ENCODE data around the gene DEPDC4.

Gene DEPDC4

GRCh38 chr12:100214518-100214917, 52.4 kb downstream of the DEPDC4 start:
- DNase-seq (ENCODE audit: low read depth) = no peak

GRCh38 chr12:100213016-100213891, 53.6 kb downstream of the DEPDC4 start:
- DNase-seq (ENCODE audit: low read depth) = no peak

DNA sequence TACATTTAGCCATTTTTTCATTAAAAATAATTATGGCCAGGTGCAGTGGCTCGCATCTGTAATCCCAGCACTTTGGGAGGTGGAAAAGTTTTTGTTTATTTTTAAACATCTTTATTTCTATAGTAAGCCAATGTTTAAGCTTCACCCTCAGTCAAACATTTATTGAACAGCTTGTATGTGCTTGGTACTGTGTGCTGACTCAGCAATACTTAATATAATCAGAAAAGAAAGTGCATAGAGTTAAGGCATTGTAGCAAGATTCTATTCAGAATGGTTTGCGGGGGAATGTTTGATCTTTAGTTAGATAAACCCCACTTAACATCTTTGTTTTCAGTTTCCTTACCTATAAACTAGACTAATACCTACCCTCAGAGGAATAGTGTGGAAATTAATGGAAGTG, 55.2 kb downstream of the DEPDC4 start:
- DNase-seq (ENCODE audit: low read depth) = no peak

DNA sequence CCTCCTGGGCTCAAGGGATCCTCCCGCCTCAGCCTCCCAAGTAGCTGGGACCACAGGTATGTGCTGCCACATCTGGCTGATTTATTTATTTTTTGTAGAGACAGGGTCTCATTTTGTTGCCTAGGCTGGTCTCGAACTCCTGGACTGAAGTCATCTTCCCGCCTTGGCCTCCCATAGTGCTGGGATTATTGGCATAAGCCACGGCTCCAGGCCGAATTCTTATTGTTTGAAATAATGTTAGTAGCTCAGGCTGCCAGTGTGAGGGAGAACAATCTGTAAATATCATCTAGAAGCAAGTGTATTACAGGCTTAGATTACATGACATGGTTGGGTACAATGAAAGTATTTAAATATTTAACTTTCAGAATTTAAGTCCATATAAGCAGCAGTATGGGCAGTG, 58.0 kb downstream of the DEPDC4 start:
- no peak for DNase-seq (ENCODE audit: low read depth)

- DNase-seq (ENCODE audit: low read depth) = no peak
Measured at GRCh38 chr12:100207311-100207710, 59.6 kb downstream of the DEPDC4 start.

DNA sequence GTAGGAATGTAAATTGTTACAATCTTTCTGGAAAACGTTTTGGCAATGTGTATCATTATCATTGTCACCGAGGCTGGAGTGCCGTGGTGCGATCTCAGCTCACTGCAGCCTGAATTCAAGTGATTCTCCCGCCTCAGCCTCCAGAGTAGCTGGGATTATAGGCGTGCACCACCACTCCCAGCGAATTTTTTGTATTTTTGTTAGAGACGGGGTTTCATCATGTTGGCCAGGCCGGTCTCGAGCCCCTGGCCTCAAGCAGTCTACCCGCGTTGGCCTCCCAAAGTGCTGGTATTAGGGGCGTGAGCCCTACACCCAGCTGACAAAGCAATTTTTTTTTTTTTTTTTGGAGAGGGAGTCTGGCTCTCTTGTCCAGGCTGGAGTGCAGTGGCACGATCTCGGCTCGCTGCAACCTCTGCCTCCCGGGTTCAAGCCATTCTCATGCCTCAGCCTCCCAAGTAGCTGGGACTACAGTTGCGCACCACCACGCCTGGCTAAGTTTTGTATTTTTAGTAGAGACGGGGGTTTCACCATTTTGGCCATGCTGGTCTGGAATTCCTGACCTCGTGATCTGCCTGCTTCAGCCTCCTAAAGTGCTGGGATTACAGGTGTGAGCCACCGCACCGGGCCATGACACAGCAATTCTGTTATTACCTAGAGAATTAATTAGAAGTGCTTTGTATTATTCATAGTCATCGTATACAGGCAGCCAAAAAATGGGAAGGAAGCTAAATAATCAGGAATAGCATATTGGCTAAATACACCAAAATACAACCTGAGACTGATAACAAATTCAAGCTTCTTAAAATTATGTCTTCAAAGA, 65.1 kb downstream of the DEPDC4 start:
- no peak for DNase-seq (ENCODE audit: low read depth)

- DNase-seq (ENCODE audit: low read depth) = peak; percentile 98
Measured at GRCh38 chr12:100200463-100201181, 66.3 kb downstream of the DEPDC4 start, which contains the start of gene ACTR6. TSS of gene ACTR6 (plus strand) at chr12:100200815. CDS start at chr12:100200852, 37 bp downstream.

DNA sequence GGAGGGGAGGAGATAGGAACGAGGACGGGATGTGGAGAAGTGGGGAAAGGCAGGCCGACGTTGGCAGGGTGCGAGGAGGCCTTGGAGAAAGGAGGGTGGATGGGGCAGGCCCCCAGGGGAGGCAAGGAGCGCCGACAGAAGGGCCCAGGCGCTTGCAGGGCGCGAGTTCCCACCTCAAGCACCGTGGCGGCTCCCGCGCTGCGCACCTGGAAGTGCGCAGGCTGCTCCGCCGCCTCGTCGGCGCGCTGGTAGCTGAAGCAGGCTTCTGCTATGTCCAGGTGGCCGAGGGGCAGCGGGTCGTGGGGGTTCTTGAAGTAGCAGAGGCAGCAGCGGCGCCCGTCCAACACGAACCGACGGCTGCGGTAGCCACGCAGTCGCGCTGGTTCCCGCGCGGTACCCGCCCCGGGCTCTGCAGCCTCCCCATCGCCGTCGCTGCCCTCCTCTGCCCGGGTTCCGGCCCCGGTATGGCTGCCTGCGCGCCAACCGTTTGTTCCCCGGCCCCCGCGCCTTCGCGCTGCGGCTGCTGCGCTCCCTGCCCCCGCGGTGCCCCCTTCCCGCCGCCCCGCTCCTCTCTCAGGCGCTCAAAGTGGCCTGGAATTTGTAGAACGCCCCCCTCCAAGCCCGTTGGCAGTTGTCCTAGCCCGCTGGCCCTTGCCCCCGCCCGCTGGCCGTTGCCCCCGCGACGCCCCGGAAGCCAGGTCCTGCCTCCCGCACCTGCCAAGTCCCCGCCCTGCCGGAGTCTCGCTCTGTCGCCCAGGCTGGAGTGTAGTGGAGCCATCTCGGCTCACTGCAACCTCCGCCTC, 67.3 kb downstream of the DEPDC4 start:
- peak; percentile 66 for DNase-seq (ENCODE audit: low read depth)

GRCh38 chr12:100199023-100199346, 67.9 kb downstream of the DEPDC4 start:
- no peak for DNase-seq (ENCODE audit: low read depth)

DNA sequence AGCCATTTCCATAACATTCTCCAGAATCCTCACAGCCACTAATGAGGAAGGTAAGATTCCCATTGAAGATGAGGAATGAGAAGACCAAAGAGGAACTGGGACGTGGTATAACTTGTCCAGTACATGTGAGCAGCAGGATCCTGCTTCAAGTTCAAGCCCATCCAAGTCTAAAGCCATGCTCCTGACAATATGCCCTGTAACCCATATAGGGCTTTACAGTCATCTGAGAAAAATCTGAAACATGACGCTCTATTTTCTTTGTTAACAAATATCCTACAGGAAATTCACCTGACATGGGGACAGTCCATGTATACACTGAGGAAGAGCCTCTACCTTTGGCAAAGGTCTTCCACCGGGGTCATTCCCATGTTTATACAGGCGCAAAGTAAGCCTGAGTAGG, 69.4 kb downstream of the DEPDC4 start:
- DNase-seq (ENCODE audit: low read depth) = no peak

DNA sequence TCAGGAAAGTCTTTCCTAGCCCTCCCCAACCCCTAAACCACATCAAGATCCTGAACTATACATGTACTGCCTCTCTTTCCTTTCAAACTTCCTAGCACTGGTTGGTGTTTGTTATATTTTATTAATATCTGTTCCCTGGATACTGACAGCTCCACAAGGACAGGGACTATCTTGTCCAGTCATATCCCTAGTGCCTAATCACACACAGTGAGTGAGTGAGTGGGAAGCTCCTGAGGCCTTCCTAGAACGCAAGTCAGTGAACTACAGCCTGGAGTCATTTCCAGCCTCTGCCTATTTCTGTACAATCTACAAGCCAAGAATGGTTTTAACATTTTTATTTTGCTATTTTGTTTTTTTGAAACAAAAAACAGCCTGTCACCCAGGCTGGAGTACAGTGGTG, 73.8 kb downstream of the DEPDC4 start:
- no peak for DNase-seq (ENCODE audit: low read depth)

Measured in T follicular helper cell (primary cell).